Type B pancreatic cell (in vitro differentiated cells): ENCODE data around the gene ZPLD1. TPM values are rescaled to one million over a fixed set of nuclear protein-coding genes. Genes with fewer than 3 reads are reported as not detected.

ENCODE experiments used
- DNase-seq: peaks from one replicate; pipeline ENCODE4 v3.0.0; 2021; ENCODE audit warnings: mixed read lengths; ENCODE audit not compliant: unreplicated experiment; ENCODE audit errors: extremely low spot score
- H3K27ac Mint-ChIP-seq: 2 replicates; pipeline ENCODE4 v1.8.0; 2021; ENCODE audit warnings: mild to moderate bottlenecking, mixed read lengths
- H3K27me3 Mint-ChIP-seq: 2 replicates; pipeline ENCODE4 v1.8.0; 2021; ENCODE audit warnings: mixed read lengths
- H3K36me3 Mint-ChIP-seq: 2 replicates; pipeline ENCODE4 v1.8.0; 2021; ENCODE audit warnings: mixed read lengths
- H3K4me1 Mint-ChIP-seq: one replicate; pipeline ENCODE4 v1.8.0; 2021; ENCODE audit warnings: mixed read lengths; ENCODE audit not compliant: unreplicated experiment
- H3K4me3 Mint-ChIP-seq: 2 replicates; pipeline ENCODE4 v1.8.0; 2021; ENCODE audit warnings: mild to moderate bottlenecking, mixed read lengths
- H3K9me3 Mint-ChIP-seq: 2 replicates; pipeline ENCODE4 v1.8.0; 2021; ENCODE audit warnings: mixed read lengths
- total RNA-seq: library from RNA; stranded (reverse); gene quantifications from 2 replicates; pipeline ENCODE4 v1.2.1, GENCODE V29; 2021; ENCODE audit warnings: low replicate concordance
- TF ChIP-seq, protein P1 (sequence below): fragments of 200-600 bp; sonication (generic); conservative IDR thresholded peaks from 2 replicates; pipeline ENCODE4 v1.5.0; 2021; ENCODE audit warnings: antibody characterized with exemption, mild to moderate bottlenecking

The ZPLD1 gene
- total RNA-seq, 1 donor from 2014 or later, result 1.5 TPM

DNA sequence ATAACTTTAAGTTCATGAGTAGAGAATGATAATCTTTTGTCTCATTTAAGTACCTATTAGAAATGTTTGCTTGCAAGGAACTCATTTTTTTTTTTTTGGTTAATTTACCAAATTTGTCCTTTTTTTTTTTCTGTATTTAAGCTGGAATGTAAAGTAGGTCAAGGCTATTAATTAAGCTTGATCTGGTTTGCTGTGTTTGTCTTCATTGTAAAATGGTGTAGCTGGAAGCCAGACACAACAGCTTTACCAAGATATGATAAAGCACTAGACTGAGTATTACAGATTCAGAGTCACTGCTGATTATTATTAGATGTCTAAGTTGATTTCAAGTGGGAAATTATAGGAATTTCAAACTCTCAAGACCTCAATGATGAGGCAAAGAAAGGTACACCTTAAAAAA is 15.0 kb upstream of the ZPLD1 start:
- DNase-seq, result no peak
- Mint-ChIP-seq H3K9me3 (no peaks in the 10 kb centered on the region), H3K27me3 (no peaks in the 10 kb centered on the region), H3K4me1 (no peaks in the 10 kb centered on the region), H3K27ac (no peak overlapping the region), H3K4me3 (no peak overlapping the region), H3K36me3 (no peaks in the 10 kb centered on the region)
- TF ChIP-seq, protein P1, sequence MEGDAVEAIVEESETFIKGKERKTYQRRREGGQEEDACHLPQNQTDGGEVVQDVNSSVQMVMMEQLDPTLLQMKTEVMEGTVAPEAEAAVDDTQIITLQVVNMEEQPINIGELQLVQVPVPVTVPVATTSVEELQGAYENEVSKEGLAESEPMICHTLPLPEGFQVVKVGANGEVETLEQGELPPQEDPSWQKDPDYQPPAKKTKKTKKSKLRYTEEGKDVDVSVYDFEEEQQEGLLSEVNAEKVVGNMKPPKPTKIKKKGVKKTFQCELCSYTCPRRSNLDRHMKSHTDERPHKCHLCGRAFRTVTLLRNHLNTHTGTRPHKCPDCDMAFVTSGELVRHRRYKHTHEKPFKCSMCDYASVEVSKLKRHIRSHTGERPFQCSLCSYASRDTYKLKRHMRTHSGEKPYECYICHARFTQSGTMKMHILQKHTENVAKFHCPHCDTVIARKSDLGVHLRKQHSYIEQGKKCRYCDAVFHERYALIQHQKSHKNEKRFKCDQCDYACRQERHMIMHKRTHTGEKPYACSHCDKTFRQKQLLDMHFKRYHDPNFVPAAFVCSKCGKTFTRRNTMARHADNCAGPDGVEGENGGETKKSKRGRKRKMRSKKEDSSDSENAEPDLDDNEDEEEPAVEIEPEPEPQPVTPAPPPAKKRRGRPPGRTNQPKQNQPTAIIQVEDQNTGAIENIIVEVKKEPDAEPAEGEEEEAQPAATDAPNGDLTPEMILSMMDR, result no peak

DNA sequence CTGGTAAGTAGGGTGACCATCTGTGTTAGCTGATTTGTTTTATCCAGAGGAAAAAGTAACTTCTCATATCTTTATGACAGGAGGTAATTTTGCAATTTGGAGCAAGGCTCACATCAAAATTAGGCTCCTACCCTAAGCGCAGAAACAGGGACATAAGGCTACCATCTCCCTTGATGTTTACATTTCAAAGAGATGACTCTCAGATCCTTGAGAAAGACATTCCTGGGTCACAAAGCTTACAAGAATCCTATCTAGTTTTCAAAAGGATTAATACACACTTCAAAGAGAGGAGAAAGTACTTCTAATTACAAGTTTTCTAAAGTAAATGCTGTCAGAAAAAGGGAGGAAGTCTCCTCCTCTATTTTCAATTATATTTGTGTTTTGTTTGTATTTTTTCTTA is 7.0 kb downstream of the ZPLD1 start:
- TF ChIP-seq, protein P1, result no peak
- no peak overlapping the region for H3K4me3 Mint-ChIP-seq
- H3K27ac Mint-ChIP-seq, result no peak overlapping the region
- peaks cover 4% of the 10 kb centered on the region for H3K4me1 Mint-ChIP-seq
- no peak for DNase-seq
- H3K27me3 Mint-ChIP-seq, result no peaks in the 10 kb centered on the region
- no peaks in the 10 kb centered on the region for H3K9me3 Mint-ChIP-seq
- no peaks in the 10 kb centered on the region for H3K36me3 Mint-ChIP-seq

DNA sequence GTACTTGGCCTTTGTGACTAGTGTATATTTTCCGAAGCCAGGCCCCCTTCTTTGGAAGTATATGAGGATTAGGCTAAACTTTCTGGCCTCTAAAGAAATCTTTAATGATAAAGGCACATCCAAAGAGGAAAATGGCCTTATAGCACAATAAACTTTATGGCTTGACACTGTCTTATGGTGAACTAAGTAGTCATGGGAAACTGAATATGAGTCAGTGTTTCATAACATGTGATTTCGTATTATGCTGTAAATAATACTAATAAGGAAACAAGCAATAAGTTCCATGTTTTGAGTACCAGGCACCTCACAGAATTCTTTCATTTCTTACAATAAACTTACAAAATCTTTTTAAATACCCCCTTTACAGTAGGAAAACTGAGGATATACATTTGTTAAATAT is 8.2 kb downstream of the ZPLD1 start:
- no peak for DNase-seq
- Mint-ChIP-seq H3K36me3 (no peaks in the 10 kb centered on the region), H3K27ac (no peak overlapping the region), H3K4me3 (no peak overlapping the region), H3K9me3 (no peaks in the 10 kb centered on the region), H3K4me1 (peaks cover 4% of the 10 kb centered on the region), H3K27me3 (no peaks in the 10 kb centered on the region)
- TF ChIP-seq, protein P1, result no peak

DNA sequence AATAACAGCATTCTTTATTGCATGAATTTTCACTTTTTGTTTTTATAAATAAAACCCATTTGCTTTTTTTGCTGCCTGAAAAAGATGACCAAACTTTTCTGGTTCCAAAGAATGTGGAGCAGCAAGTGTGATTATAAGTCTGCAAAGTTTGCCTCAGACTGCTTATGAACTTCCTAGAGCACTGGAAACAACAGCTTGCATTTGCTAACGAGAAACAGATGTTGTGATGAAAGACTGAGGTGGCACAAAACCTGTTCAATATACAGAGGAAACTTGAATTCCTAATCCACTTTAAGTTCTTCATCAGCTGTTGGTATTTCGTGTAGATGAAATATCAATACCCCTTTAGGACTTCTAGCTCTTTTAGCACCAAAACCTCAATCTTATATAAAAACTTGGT is 9.3 kb downstream of the ZPLD1 start:
- no peaks in the 10 kb centered on the region for H3K36me3 Mint-ChIP-seq
- no peak overlapping the region for H3K4me3 Mint-ChIP-seq
- H3K4me1 Mint-ChIP-seq, result peaks cover 4% of the 10 kb centered on the region
- TF ChIP-seq, protein P1, result no peak
- H3K9me3 Mint-ChIP-seq, result no peaks in the 10 kb centered on the region
- no peak for DNase-seq
- H3K27me3 Mint-ChIP-seq, result no peaks in the 10 kb centered on the region
- H3K27ac Mint-ChIP-seq, result no peak overlapping the region

DNA sequence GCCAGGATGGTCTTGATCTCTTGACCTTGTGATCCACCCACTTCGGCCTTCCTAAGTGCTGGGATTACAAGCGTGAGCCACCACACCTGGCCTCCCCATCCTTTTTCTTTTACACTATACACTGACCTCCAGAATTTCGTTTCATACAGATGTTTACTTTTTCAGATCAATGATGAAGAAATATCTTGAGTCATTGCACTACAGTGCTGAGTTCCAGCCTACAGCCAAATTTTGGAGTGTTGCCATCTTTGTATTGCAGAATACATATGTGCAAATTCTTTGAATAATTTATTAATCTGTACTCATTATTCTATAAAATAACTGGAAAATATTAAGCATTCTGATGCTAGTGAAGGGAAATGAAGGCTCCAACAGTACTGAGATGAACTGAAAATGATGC is 12.5 kb downstream of the ZPLD1 start:
- H3K27me3 Mint-ChIP-seq, result no peaks in the 10 kb centered on the region
- no peaks in the 10 kb centered on the region for H3K36me3 Mint-ChIP-seq
- no peak overlapping the region for H3K27ac Mint-ChIP-seq
- H3K4me3 Mint-ChIP-seq, result no peak overlapping the region
- DNase-seq, result no peak
- peaks cover 4% of the 10 kb centered on the region for H3K4me1 Mint-ChIP-seq
- no peaks in the 10 kb centered on the region for H3K9me3 Mint-ChIP-seq
- TF ChIP-seq, protein P1, result no peak

DNA sequence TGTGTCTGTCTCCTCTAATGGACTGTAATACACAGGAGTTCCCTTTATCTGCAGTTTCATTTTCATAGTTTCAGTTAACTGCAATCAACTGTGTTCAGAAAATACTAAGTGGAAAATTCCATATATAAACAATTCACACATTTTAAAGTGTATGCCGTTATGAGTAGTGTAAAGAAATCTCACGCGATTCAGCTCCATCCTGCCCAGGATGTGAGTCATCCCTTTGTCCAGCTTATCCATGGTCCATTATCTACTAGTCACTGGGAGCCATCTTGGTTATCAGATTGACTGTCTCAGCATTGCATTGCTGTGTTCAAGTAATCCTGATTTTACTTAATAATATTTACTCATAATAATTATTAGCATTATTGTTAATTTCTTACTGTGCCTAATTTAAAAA is 14.5 kb downstream of the ZPLD1 start:
- TF ChIP-seq, protein P1, result no peak
- Mint-ChIP-seq H3K9me3 (no peaks in the 10 kb centered on the region), H3K4me3 (no peak overlapping the region), H3K27ac (no peak overlapping the region), H3K4me1 (peaks cover 4% of the 10 kb centered on the region), H3K27me3 (no peaks in the 10 kb centered on the region), H3K36me3 (no peaks in the 10 kb centered on the region)
- DNase-seq, result no peak
